IMR-90 (cell line): ENCODE measurements around the gene SLC30A10. TPM values are rescaled to one million over a fixed set of nuclear protein-coding genes. Genes with fewer than 3 reads are reported as not detected.

Source experiments
- ATAC-seq: fragments of 200-7000 bp; cut with Tn5 transposase; 2 replicates; pipeline ENCODE4 v1.9.1; 2020; ENCODE audit warnings: low read depth, mild to moderate bottlenecking, moderate library complexity
- BruUV-seq: library from RNA; stranded (reverse); fragments of 400-500 nt; replicated peaks from 2 replicates; lab custom pipeline; 2021; lab: Mats Ljungman, UMichigan
- CTCF ChIA-PET: fragments of 300-600 bp; formaldehyde crosslinking; extraction: SDS; loops from one replicate; lab custom pipeline; 2021; ENCODE audit warnings: antibody characterized with exemption; lab: Yijun Ruan, JAX
- POLR2A ChIA-PET: fragments of 300-600 bp; sonication (Branson Sonifier 250); formaldehyde crosslinking; loops from one replicate; lab custom pipeline; 2022; ENCODE audit warnings: antibody characterized with exemption; ENCODE audit not compliant: unreplicated experiment; lab: Charles Lee
- DNase-seq: peaks from one replicate; pipeline ENCODE4 v3.0.0; 2013
- H2AFZ ChIP-seq: replicated peaks from 2 replicates; pipeline ENCODE3; 2013; ENCODE audit warnings: low read length, mild to moderate bottlenecking; ENCODE audit not compliant: poor library complexity
- H2AK5ac ChIP-seq: 2 replicates; pipeline ENCODE4 v1.6.1; 2013; ENCODE audit warnings: low read depth, low read length, inconsistent platforms
- H2AK9ac ChIP-seq: replicated peaks from 2 replicates; pipeline ENCODE3; 2013; ENCODE audit warnings: mild to moderate bottlenecking, low read depth, low read length, moderate library complexity; ENCODE audit not compliant: poor library complexity
- H2BK120ac ChIP-seq: 2 replicates; pipeline ENCODE4 v1.6.1; 2013; ENCODE audit warnings: low read depth, low read length, inconsistent platforms
- H2BK15ac ChIP-seq: 3 replicates; pipeline ENCODE4 v1.6.1; 2013; ENCODE audit warnings: low read depth, low read length, inconsistent platforms
- H2BK20ac ChIP-seq: 2 replicates; pipeline ENCODE4 v1.6.1; 2013; ENCODE audit warnings: low read depth, mild to moderate bottlenecking, inconsistent platforms, low read length, moderate library complexity
- H2BK5ac ChIP-seq: 2 replicates; pipeline ENCODE4 v1.6.1; 2013; ENCODE audit warnings: mild to moderate bottlenecking, low read depth, low read length, inconsistent platforms; ENCODE audit not compliant: poor library complexity, severe bottlenecking
- H3K14ac ChIP-seq: replicated peaks from 2 replicates; pipeline ENCODE4 v1.6.1; 2013; ENCODE audit warnings: low read depth, low read length, inconsistent platforms
- H3K18ac ChIP-seq: 2 replicates; pipeline ENCODE4 v1.6.1; 2013; ENCODE audit warnings: low read depth, low read length, control low read depth
- H3K23ac ChIP-seq: 2 replicates; pipeline ENCODE4 v1.6.1; 2013; ENCODE audit warnings: low read depth, low read length, inconsistent platforms
- H3K27ac ChIP-seq: 2 replicates; pipeline ENCODE4 v1.5.1; 2013; ENCODE audit warnings: mild to moderate bottlenecking, control low read depth, low read length; ENCODE audit not compliant: insufficient read depth
- H3K27me3 ChIP-seq: 2 replicates; pipeline ENCODE4 v1.6.1; 2013; ENCODE audit warnings: low read length; ENCODE audit not compliant: control insufficient read depth, insufficient read depth
- H3K36me3 ChIP-seq: 2 replicates; pipeline ENCODE4 v1.6.1; 2013; ENCODE audit warnings: low read length, mixed read lengths; ENCODE audit not compliant: control insufficient read depth, insufficient read depth
- H3K4ac ChIP-seq: 2 replicates; pipeline ENCODE4 v1.6.1; 2013; ENCODE audit warnings: low read depth, low read length, inconsistent platforms
- H3K4me1 ChIP-seq: 2 replicates; pipeline ENCODE4 v1.6.1; 2013; ENCODE audit warnings: low read length, mixed read lengths; ENCODE audit not compliant: control insufficient read depth, insufficient read depth
- H3K4me2 ChIP-seq: 2 replicates; pipeline ENCODE4 v1.6.1; 2013; ENCODE audit warnings: low read depth, mild to moderate bottlenecking, control low read depth, low read length, moderate library complexity
- H3K4me3 ChIP-seq: 2 replicates; pipeline ENCODE4 v1.5.1; 2013; ENCODE audit warnings: low read depth, mild to moderate bottlenecking, control low read depth, low read length, moderate library complexity; ENCODE audit not compliant: insufficient read depth
- H3K56ac ChIP-seq: 2 replicates; pipeline ENCODE4 v1.6.1; 2013; ENCODE audit warnings: low read length, inconsistent platforms; ENCODE audit not compliant: insufficient read depth; ENCODE audit errors: extremely low read depth
- H3K79me1 ChIP-seq, 2 experiments: 2 replicates each; pipeline ENCODE4 v1.6.1; 2013; ENCODE audit warnings: low read length in 2 of 2, inconsistent platforms in 1 of 2, low read depth in 1 of 2
- H3K9ac ChIP-seq: 2 replicates; pipeline ENCODE4 v1.6.1; 2013; ENCODE audit warnings: low read depth, low read length, control low read depth
- H3K9me1 ChIP-seq: 2 replicates; pipeline ENCODE4 v1.6.1; 2013; ENCODE audit warnings: low read length, inconsistent platforms; ENCODE audit not compliant: insufficient read depth
- H3K9me3 ChIP-seq: 2 replicates; pipeline ENCODE4 v1.6.1; 2013; ENCODE audit warnings: low read length; ENCODE audit not compliant: control insufficient read depth, insufficient read depth
- H4K20me1 ChIP-seq: 2 replicates; pipeline ENCODE4 v1.6.1; 2013; ENCODE audit warnings: low read length, inconsistent platforms; ENCODE audit not compliant: insufficient read depth
- H4K5ac ChIP-seq: 2 replicates; pipeline ENCODE4 v1.6.1; 2013; ENCODE audit warnings: mild to moderate bottlenecking, low read depth, low read length, control low read depth
- H4K8ac ChIP-seq, 2 experiments: 2 replicates each; pipeline ENCODE4 v1.6.1; 2013; ENCODE audit warnings: low read depth in 2 of 2, low read length in 2 of 2, control low read depth in 1 of 2, inconsistent platforms in 1 of 2
- H4K91ac ChIP-seq: 2 replicates; pipeline ENCODE4 v1.6.1; 2013; ENCODE audit warnings: low read depth, low read length, inconsistent platforms; ENCODE audit not compliant: insufficient read depth
- BHLHE40 ChIP-seq: fragments of 150-350 bp; IDR thresholded peaks from 2 replicates; pipeline ENCODE4 v1.6.1; 2016; ENCODE audit warnings: mild to moderate bottlenecking, low read depth, low read length
- CEBPB ChIP-seq: IDR thresholded peaks from 2 replicates; pipeline ENCODE4 v1.6.1; 2012; ENCODE audit warnings: low read depth, low read length, improper control_type of control experiment
- CHD1 ChIP-seq: IDR thresholded peaks from 2 replicates; pipeline ENCODE4 v1.6.1; 2012; ENCODE audit warnings: low read depth, low read length, improper control_type of control experiment
- CTCF ChIP-seq: conservative IDR thresholded peaks from 2 replicates; pipeline ENCODE4 v1.5.1; 2012; ENCODE audit warnings: mild to moderate bottlenecking, low read depth, low read length, improper control_type of control experiment
- FOS ChIP-seq: fragments of 150-350 bp; IDR thresholded peaks from 2 replicates; pipeline ENCODE4 v1.6.1; 2016; ENCODE audit warnings: low read depth, low read length
- MAFK ChIP-seq: IDR thresholded peaks from 2 replicates; pipeline ENCODE4 v1.6.1; 2012; ENCODE audit warnings: low read depth, low read length, improper control_type of control experiment
- MAZ ChIP-seq: IDR thresholded peaks from 2 replicates; pipeline ENCODE4 v1.6.1; 2012; ENCODE audit warnings: low read depth, mild to moderate bottlenecking, low read length, improper control_type of control experiment, moderate library complexity, borderline replicate concordance
- MXI1 ChIP-seq: IDR thresholded peaks from 2 replicates; pipeline ENCODE4 v1.6.1; 2012; ENCODE audit warnings: low read depth, mild to moderate bottlenecking, low read length, moderate library complexity, borderline replicate concordance
- NFE2L2 ChIP-seq: fragments of 150-350 bp; IDR thresholded peaks from 2 replicates; pipeline ENCODE4 v1.6.1; 2016; ENCODE audit warnings: low read depth, mild to moderate bottlenecking, low read length
- POLR2A ChIP-seq: IDR thresholded peaks from 2 replicates; pipeline ENCODE4 v1.6.1; 2012; ENCODE audit warnings: mild to moderate bottlenecking, low read depth, low read length
- RAD21 ChIP-seq: IDR thresholded peaks from 2 replicates; pipeline ENCODE4 v1.6.1; 2012; ENCODE audit warnings: low read length, improper control_type of control experiment
- RCOR1 ChIP-seq: IDR thresholded peaks from 2 replicates; pipeline ENCODE4 v1.6.1; 2012; ENCODE audit warnings: mild to moderate bottlenecking, low read length, improper control_type of control experiment; ENCODE audit not compliant: insufficient replicate concordance
- RFX5 ChIP-seq: IDR thresholded peaks from 2 replicates; pipeline ENCODE4 v1.8.0; 2012; ENCODE audit warnings: low read depth, mild to moderate bottlenecking, low read length, moderate library complexity
- SMC3 ChIP-seq: fragments of 150-350 bp; IDR thresholded peaks from 2 replicates; pipeline ENCODE4 v1.6.1; 2016; ENCODE audit warnings: low read depth, mild to moderate bottlenecking, antibody characterized with exemption, low read length, moderate library complexity
- USF2 ChIP-seq: fragments of 150-350 bp; IDR thresholded peaks from 2 replicates; pipeline ENCODE4 v1.6.1; 2017; ENCODE audit warnings: mild to moderate bottlenecking, antibody characterized with exemption, low read length, low read depth
- WGBS, 2 experiments: methylation state at CpG; one replicate each; pipeline versions ENCODE4 v1.1.5 to v1.1.7; 2013; ENCODE audit warnings: missing lambda C conversion rate in 2 of 2; ENCODE audit not compliant: insufficient read length in 1 of 2; ENCODE audit errors: extremely low coverage in 2 of 2; 5-methylcytosine and 5-hydroxymethylcytosine counted together
- dilution Hi-C: fragments of 300-500 bp; cut with HindIII; formaldehyde crosslinking; loops from one replicate; pipeline ENCODE4 v1.14.3; 2018; ENCODE audit warnings: low sequenced_read_pairs; ENCODE audit not compliant: unreplicated experiment
- in situ Hi-C: fragments of 300-500 bp; cut with MboI; formaldehyde crosslinking; loops from 3 replicates; pipeline ENCODE4 v1.14.3; 2019; ENCODE audit warnings: low sequenced_read_pairs, inconsistent platforms, mixed read lengths
- intact Hi-C: fragments of 100-400 bp; cut with micrococcal nuclease; formaldehyde crosslinking; loops from 2 replicates; pipeline ENCODE4 v1.10.0; 2022
- polyA plus RNA-seq, 3 experiments: library from polyadenylated mRNA; depleted of rRNA; stranded (reverse); fragments of >200 nt; gene quantifications; 2 replicates each; pipeline ENCODE4 v1.2.3, GENCODE V29; 2012; ENCODE audit warnings: low replicate concordance in 1 of 3
- total RNA-seq: library from RNA; depleted of rRNA; stranded (reverse); fragments of >200 nt; gene quantifications from 2 replicates; pipeline ENCODE4 v1.2.3, GENCODE V29; 2012
- TF ChIP-seq, protein P1 (sequence below): fragments of 150-350 bp; IDR thresholded peaks from 2 replicates; pipeline ENCODE4 v1.6.1; 2016; ENCODE audit warnings: low read depth, mild to moderate bottlenecking, low read length, moderate library complexity, borderline replicate concordance

SLC30A10 gene
- total and polyA plus RNA-seq, 2 of the 4 experiments (the other 2 are of a cell fraction): not detected

GRCh38 chr1:219959540-219960203 is 31.3 kb upstream of the SLC30A10 start:
- no peak overlapping the region for H4K91ac ChIP-seq
- no peaks in the 10 kb centered on the region for H3K36me3 ChIP-seq
- H3K27ac ChIP-seq: no peak overlapping the region
- no peaks in the 10 kb centered on the region for H3K27me3 ChIP-seq
- no peak overlapping the region for H4K8ac ChIP-seq
- ATAC-seq: no peak
- no peak overlapping the region for H3K23ac ChIP-seq
- intact Hi-C loops: no loop called here
- in situ Hi-C loops: no loop called here
- H4K20me1 ChIP-seq: no peaks in the 10 kb centered on the region
- H3K9me3 ChIP-seq: no peaks in the 10 kb centered on the region
- no peak overlapping the region for H2BK15ac ChIP-seq
- ChIA-PET POLR2A (no interaction called here), CTCF (no interaction called here)
- H2AK5ac ChIP-seq: no peak overlapping the region
- no peak for DNase-seq
- no peaks in the 10 kb centered on the region for H3K9me1 ChIP-seq
- no peaks in the 10 kb centered on the region for H3K79me1 ChIP-seq
- H2AFZ ChIP-seq: no peak overlapping the region
- H3K4ac ChIP-seq: no peak overlapping the region
- no peak overlapping the region for H2AK9ac ChIP-seq
- H3K9ac ChIP-seq: no peak overlapping the region
- H3K18ac ChIP-seq: no peak overlapping the region
- no peak overlapping the region for H3K56ac ChIP-seq
- H3K4me3 ChIP-seq: no peak overlapping the region
- no peak overlapping the region for H3K4me2 ChIP-seq
- no peak overlapping the region for H4K5ac ChIP-seq
- dilution Hi-C loops: no loop called here
- no peak overlapping the region for H2BK5ac ChIP-seq
- H3K4me1 ChIP-seq: no peaks in the 10 kb centered on the region
- no TSS peak for BruUV-seq
- no peak for TF ChIP-seq FOS
- TF ChIP-seq CTCF: no peak
- TF ChIP-seq POLR2A: no peak
- no peak for TF ChIP-seq CHD1
- no peak for TF ChIP-seq MAFK
- no peak for TF ChIP-seq BHLHE40
- no peak for TF ChIP-seq SMC3
- TF ChIP-seq CEBPB: no peak
- no peak for TF ChIP-seq MXI1
- TF ChIP-seq RFX5: no peak
- TF ChIP-seq RAD21: no peak
- no peak for TF ChIP-seq USF2
- no peak for TF ChIP-seq NFE2L2
- TF ChIP-seq, protein P1, sequence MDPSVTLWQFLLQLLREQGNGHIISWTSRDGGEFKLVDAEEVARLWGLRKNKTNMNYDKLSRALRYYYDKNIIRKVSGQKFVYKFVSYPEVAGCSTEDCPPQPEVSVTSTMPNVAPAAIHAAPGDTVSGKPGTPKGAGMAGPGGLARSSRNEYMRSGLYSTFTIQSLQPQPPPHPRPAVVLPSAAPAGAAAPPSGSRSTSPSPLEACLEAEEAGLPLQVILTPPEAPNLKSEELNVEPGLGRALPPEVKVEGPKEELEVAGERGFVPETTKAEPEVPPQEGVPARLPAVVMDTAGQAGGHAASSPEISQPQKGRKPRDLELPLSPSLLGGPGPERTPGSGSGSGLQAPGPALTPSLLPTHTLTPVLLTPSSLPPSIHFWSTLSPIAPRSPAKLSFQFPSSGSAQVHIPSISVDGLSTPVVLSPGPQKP: no peak
- no peak for TF ChIP-seq MAZ
- no peak for TF ChIP-seq RCOR1
- H3K14ac ChIP-seq: no peak overlapping the region
- no peak overlapping the region for H2BK20ac ChIP-seq
- H2BK120ac ChIP-seq: no peak overlapping the region
- WGBS, 2 experiments: 57% methylated on average over 1 of the region's 3 CpGs; no CpG with 5 or more reads in 1 of the 2 experiments
